Hematopoietic multipotent progenitor cell treated with erythropoietin and hydrocortisone succinate and interleukin-3 and kit ligand, for 17 days (in vitro differentiated cells): ENCODE results near the gene ELF1.

ENCODE experiments used
- DNase-seq: peaks from one replicate; pipeline ENCODE4 v3.0.0-alpha.2; 2015; ENCODE audit warnings: low spot score

Gene ELF1

GRCh38 chr13:41006306-41006705 lies 12.8 kb downstream of the ELF1 start:
- DNase-seq = peak; percentile 43

GRCh38 chr13:41005704-41006103 lies 13.4 kb downstream of the ELF1 start:
- DNase-seq = peak; percentile 48

GRCh38 chr13:41004875-41005693 lies 14.0 kb downstream of the ELF1 start:
- DNase-seq = peak; percentile 49

GRCh38 chr13:41002606-41003005 lies 16.5 kb downstream of the ELF1 start:
- no peak for DNase-seq

- no peak for DNase-seq
Measured at GRCh38 chr13:41001695-41002094, 17.4 kb downstream of the ELF1 start.

GRCh38 chr13:40999416-40999815 lies 19.7 kb downstream of the ELF1 start:
- no peak for DNase-seq

GRCh38 chr13:40996426-40997092 lies 22.6 kb downstream of the ELF1 start:
- DNase-seq = no peak

- no peak for DNase-seq
Measured at GRCh38 chr13:40995997-40996396, 23.1 kb downstream of the ELF1 start.

- no peak for DNase-seq
Measured at GRCh38 chr13:40994581-40995230, 24.4 kb downstream of the ELF1 start.

GRCh38 chr13:40993987-40994386 lies 25.1 kb downstream of the ELF1 start:
- no peak for DNase-seq

GRCh38 chr13:40992678-40993518 lies 26.2 kb downstream of the ELF1 start:
- DNase-seq = peak; percentile 63

- DNase-seq = no peak
Measured at GRCh38 chr13:40987606-40988280, 31.4 kb downstream of the ELF1 start.

- DNase-seq = peak; percentile 34
Measured at GRCh38 chr13:40986101-40986856, 32.8 kb downstream of the ELF1 start.

- DNase-seq = no peak
Measured at GRCh38 chr13:40985381-40986100, 33.6 kb downstream of the ELF1 start.

- peak; percentile 60 for DNase-seq
Measured at GRCh38 chr13:40984668-40985366, 34.3 kb downstream of the ELF1 start.

- peak; percentile 38 for DNase-seq
Measured at GRCh38 chr13:40983725-40984667, 35.1 kb downstream of the ELF1 start.

GRCh38 chr13:40983259-40983658 lies 35.9 kb downstream of the ELF1 start:
- no peak for DNase-seq

- DNase-seq = peak; percentile 84
Measured at GRCh38 chr13:40982772-40983171, 36.3 kb downstream of the ELF1 start.
